ENCODE data around the gene MCL1.
A peak's percentile ranks its signal among the peaks of the same experiment; 100 is the strongest.

The MCL1 gene

DNA sequence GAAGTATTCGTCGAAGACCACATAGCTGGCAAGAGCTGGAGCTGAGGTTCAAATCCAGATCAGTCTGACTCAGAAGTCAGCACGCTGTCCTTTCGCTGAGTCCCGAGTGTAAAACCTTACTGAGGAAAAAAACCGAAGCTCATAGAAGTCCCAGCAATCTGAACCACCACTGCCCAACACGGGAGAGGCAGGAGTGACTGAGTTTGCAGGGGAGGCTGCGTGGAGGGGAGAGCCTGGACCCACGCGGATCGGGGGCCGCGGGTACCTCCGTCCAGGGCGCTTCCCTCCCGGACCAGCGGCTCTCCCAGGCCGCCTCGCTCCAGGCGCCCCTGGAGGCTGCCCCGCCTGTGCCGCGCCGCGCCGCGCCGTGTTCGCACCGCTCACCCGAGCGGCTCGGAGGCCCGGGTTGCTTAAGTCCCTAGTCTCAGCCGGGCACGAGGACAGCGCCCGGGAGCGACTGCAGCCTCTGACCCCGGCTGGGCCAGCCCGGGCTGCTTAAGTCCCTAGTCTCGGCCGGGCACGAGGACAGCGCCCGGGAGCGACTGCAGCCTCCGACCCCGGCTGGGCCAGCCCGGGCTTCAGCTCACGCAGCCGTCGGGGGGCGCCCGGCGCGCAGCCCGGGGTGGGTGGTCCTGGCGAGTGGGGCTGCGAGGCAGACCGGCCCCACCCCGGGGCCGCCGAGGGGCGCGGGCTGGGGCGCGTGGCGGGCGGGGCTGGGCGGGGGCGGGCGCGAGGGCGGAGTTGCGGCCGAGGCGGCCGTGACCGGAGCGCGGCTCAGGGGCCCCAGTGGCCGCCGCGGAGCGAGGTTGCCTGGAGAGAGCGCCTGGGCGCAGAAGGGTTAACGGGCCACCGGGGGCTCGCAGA, 30.5 kb downstream of the MCL1 start, which contains the start of gene ADAMTSL4:
ADAMTSL4 (plus strand) TSS at position 777 of the 864 bp plus-strand sequence. CDS start 2,881 bp downstream, outside the sequence.
- peak; percentile 83 for ATAC-seq
- TF ChIP-seq ZNF565 (CRISPR knock-in tag; conservative IDR thresholded peaks at IDR 0.05; ENCODE audit: low read depth) (no peak), ZFP3 (CRISPR knock-in tag; IDR thresholded peaks at IDR 0.05) (peak; percentile 18; the same call in 1 of the 2 replicates)

DNA sequence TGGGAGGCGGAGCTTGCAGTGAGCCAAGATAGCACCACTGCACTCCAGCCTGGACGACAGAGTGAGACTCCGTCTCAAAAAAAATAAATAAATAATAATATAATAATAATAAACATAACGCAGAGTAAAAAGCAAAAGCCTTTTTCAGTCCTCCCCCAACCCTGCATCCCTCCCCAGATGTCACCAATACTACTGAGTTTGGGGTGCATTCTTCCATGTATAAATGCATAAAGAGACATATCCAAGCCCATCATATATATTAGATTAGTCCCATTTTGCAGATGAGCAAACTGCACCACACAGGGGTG, 31.1 kb downstream of the MCL1 start:
- ATAC-seq: no peak

DNA sequence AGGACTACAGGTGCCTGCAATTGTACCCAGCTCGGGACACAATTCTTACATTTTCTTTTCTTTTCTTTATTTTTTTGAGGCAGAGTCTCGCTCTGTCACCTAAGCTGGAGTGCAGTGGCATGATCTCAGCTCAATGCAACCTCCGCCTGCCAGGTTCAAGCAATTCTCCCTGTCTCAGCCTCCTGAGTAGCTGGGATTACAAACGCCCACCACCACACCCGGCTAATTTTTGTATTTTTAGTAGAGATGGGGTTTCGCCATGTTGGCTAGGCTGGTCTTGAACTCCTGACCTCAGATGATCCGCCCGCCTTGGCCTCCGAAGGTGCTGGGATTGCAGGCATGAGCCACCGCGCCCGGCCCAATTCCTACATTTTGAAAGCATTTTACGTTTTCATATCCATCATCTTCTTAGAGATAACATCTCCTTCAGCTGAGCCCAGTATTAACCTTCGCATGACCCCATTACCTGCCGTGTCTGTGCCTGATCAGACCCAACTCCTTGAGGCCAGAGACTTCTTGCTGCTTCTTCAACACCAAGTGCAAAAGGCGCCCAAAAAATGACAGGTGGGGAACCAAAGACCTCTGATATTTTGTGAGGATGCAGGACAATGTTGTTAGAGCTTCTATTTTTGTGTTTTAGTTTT, 33.0 kb downstream of the MCL1 start:
- TF ChIP-seq, protein P1, sequence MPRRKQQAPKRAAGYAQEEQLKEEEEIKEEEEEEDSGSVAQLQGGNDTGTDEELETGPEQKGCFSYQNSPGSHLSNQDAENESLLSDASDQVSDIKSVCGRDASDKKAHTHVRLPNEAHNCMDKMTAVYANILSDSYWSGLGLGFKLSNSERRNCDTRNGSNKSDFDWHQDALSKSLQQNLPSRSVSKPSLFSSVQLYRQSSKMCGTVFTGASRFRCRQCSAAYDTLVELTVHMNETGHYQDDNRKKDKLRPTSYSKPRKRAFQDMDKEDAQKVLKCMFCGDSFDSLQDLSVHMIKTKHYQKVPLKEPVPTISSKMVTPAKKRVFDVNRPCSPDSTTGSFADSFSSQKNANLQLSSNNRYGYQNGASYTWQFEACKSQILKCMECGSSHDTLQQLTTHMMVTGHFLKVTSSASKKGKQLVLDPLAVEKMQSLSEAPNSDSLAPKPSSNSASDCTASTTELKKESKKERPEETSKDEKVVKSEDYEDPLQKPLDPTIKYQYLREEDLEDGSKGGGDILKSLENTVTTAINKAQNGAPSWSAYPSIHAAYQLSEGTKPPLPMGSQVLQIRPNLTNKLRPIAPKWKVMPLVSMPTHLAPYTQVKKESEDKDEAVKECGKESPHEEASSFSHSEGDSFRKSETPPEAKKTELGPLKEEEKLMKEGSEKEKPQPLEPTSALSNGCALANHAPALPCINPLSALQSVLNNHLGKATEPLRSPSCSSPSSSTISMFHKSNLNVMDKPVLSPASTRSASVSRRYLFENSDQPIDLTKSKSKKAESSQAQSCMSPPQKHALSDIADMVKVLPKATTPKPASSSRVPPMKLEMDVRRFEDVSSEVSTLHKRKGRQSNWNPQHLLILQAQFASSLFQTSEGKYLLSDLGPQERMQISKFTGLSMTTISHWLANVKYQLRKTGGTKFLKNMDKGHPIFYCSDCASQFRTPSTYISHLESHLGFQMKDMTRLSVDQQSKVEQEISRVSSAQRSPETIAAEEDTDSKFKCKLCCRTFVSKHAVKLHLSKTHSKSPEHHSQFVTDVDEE (CRISPR knock-in tag; IDR thresholded peaks at IDR 0.05): no peak
- TF ChIP-seq ZFP3 (CRISPR knock-in tag; IDR thresholded peaks at IDR 0.05) (no peak), TOX (CRISPR knock-in tag; IDR thresholded peaks at IDR 0.05; ENCODE audit: borderline replicate concordance) (no peak), SNAI2 (CRISPR knock-in tag; IDR thresholded peaks at IDR 0.05) (no peak), RARB (CRISPR knock-in tag; IDR thresholded peaks at IDR 0.05) (no peak), ZNF70 (CRISPR knock-in tag; IDR thresholded peaks at IDR 0.05) (no peak), TCF4 (CRISPR knock-in tag; IDR thresholded peaks at IDR 0.05; ENCODE audit: borderline replicate concordance) (no peak), BACH2 (CRISPR knock-in tag; IDR thresholded peaks at IDR 0.05; ENCODE audit: borderline replicate concordance) (no peak), ZFP30 (CRISPR knock-in tag; IDR thresholded peaks at IDR 0.05) (no peak), OSR1 (CRISPR knock-in tag; IDR thresholded peaks at IDR 0.05) (no peak), ZNF565 (CRISPR knock-in tag; conservative IDR thresholded peaks at IDR 0.05; ENCODE audit: low read depth) (no peak), ARNTL (CRISPR knock-in tag; IDR thresholded peaks at IDR 0.05; ENCODE audit: borderline replicate concordance, low read depth) (no peak), ISL1 (CRISPR knock-in tag; IDR thresholded peaks at IDR 0.05) (no peak), GLIS3 (CRISPR knock-in tag; IDR thresholded peaks at IDR 0.05) (no peak), PPARA (CRISPR knock-in tag; IDR thresholded peaks at IDR 0.05; ENCODE audit: borderline replicate concordance) (no peak)
- TF ChIP-seq, protein P2, sequence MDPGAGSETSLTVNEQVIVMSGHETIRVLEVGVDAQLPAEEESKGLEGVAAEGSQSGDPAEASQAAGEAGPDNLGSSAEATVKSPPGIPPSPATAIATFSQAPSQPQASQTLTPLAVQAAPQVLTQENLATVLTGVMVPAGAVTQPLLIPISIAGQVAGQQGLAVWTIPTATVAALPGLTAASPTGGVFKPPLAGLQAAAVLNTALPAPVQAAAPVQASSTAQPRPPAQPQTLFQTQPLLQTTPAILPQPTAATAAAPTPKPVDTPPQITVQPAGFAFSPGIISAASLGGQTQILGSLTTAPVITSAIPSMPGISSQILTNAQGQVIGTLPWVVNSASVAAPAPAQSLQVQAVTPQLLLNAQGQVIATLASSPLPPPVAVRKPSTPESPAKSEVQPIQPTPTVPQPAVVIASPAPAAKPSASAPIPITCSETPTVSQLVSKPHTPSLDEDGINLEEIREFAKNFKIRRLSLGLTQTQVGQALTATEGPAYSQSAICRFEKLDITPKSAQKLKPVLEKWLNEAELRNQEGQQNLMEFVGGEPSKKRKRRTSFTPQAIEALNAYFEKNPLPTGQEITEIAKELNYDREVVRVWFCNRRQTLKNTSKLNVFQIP (CRISPR knock-in tag; IDR thresholded peaks at IDR 0.05; ENCODE audit: borderline replicate concordance, low read depth): no peak
- TF ChIP-seq, protein P3, sequence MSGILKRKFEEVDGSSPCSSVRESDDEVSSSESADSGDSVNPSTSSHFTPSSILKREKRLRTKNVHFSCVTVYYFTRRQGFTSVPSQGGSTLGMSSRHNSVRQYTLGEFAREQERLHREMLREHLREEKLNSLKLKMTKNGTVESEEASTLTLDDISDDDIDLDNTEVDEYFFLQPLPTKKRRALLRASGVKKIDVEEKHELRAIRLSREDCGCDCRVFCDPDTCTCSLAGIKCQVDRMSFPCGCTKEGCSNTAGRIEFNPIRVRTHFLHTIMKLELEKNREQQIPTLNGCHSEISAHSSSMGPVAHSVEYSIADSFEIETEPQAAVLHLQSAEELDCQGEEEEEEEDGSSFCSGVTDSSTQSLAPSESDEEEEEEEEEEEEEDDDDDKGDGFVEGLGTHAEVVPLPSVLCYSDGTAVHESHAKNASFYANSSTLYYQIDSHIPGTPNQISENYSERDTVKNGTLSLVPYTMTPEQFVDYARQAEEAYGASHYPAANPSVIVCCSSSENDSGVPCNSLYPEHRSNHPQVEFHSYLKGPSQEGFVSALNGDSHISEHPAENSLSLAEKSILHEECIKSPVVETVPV (CRISPR knock-in tag; IDR thresholded peaks at IDR 0.05): no peak
- TF ChIP-seq, protein P4, sequence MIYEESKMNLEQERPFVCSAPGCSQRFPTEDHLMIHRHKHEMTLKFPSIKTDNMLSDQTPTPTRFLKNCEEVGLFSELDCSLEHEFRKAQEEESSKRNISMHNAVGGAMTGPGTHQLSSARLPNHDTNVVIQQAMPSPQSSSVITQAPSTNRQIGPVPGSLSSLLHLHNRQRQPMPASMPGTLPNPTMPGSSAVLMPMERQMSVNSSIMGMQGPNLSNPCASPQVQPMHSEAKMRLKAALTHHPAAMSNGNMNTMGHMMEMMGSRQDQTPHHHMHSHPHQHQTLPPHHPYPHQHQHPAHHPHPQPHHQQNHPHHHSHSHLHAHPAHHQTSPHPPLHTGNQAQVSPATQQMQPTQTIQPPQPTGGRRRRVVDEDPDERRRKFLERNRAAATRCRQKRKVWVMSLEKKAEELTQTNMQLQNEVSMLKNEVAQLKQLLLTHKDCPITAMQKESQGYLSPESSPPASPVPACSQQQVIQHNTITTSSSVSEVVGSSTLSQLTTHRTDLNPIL (CRISPR knock-in tag; IDR thresholded peaks at IDR 0.05; ENCODE audit: low read depth): no peak
- ATAC-seq: no peak

More for the DNA sequence above, 31.1 kb downstream of the MCL1 start:
- TF ChIP-seq ESRRG (CRISPR knock-in tag; IDR thresholded peaks at IDR 0.05): no peak
- no peak for TF ChIP-seq ARNTL (CRISPR knock-in tag; IDR thresholded peaks at IDR 0.05; ENCODE audit: borderline replicate concordance, low read depth)
- no peak for TF ChIP-seq ZNF70 (CRISPR knock-in tag; IDR thresholded peaks at IDR 0.05)
- no peak for TF ChIP-seq ZNF8 (CRISPR knock-in tag; IDR thresholded peaks at IDR 0.05)
- TF ChIP-seq TCF4 (CRISPR knock-in tag; IDR thresholded peaks at IDR 0.05; ENCODE audit: borderline replicate concordance): no peak
- no peak for TF ChIP-seq CSDC2 (CRISPR knock-in tag; IDR thresholded peaks at IDR 0.05)
- TF ChIP-seq OSR1 (CRISPR knock-in tag; IDR thresholded peaks at IDR 0.05): no peak
- no peak for TF ChIP-seq TOX (CRISPR knock-in tag; IDR thresholded peaks at IDR 0.05; ENCODE audit: borderline replicate concordance)
- TF ChIP-seq BACH2 (CRISPR knock-in tag; IDR thresholded peaks at IDR 0.05; ENCODE audit: borderline replicate concordance): no peak
- TF ChIP-seq, protein P2 (CRISPR knock-in tag; IDR thresholded peaks at IDR 0.05; ENCODE audit: borderline replicate concordance, low read depth): no peak
